Muscle layer of duodenum (tissue), 2 donors: ENCODE measurements around the gene PODXL.

Source experiments
- H3K27ac ChIP-seq: one replicate; pipeline ENCODE4 v1.7.0; 2013; ENCODE audit warnings: mild to moderate bottlenecking, low read length
- H3K27me3 ChIP-seq: one replicate; pipeline ENCODE4 v1.7.0; 2013; ENCODE audit warnings: low read depth, mild to moderate bottlenecking, control low read depth, low read length
- H3K36me3 ChIP-seq, 2 donors: one replicate each; pipeline ENCODE4 v1.7.0; 2013; ENCODE audit warnings: low read length in 2 of 2, control low read depth in 1 of 2, mild to moderate bottlenecking in 1 of 2; ENCODE audit not compliant: insufficient read depth in 2 of 2, control insufficient read depth in 1 of 2
- H3K4me1 ChIP-seq, 2 donors: one replicate each; pipeline ENCODE4 v1.7.0; 2013; ENCODE audit warnings: low read length in 2 of 2, mild to moderate bottlenecking in 2 of 2, control low read depth in 1 of 2, moderate library complexity in 1 of 2; ENCODE audit not compliant: insufficient read depth in 2 of 2, control insufficient read depth in 1 of 2
- H3K4me3 ChIP-seq, 2 donors: one replicate each; pipeline ENCODE4 v1.7.0; 2013; ENCODE audit warnings: low read length in 2 of 2, low read depth in 1 of 2, mild to moderate bottlenecking in 1 of 2
- H3K9me3 ChIP-seq, 2 donors: one replicate each; pipeline ENCODE4 v1.7.0; 2013; ENCODE audit warnings: low read length in 2 of 2, control low read depth in 1 of 2, mild to moderate bottlenecking in 1 of 2; ENCODE audit not compliant: control insufficient read depth in 1 of 2
- donor health status: healthy.

The PODXL gene

GRCh38 chr7:131587315-131587923, 31.0 kb upstream of the PODXL start:
- Histone ChIP-seq H3K4me1 (no peaks in the 10 kb centered on the region), H3K27me3 (no peaks in the 10 kb centered on the region), H3K27ac (no peak overlapping the region)

DNA sequence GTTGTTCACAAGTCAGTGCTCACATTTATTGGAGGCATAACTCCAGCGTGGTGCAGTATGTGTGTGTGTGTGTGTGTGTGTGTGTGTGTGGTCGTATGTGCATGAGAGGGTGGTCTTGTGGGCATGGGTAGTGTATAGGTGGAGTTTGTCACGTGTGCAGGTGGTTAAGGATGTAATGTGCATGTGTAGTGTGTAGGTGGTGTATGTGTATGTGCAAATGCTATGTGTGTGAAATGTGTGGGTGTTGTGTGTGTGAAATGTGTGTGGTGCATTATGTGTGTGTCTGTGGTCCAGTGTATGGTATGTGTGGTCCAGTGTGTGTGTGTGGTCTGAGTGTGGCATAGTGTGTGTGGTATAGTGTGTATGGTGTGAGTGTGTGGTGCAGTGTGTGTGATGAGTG, 30.3 kb upstream of the PODXL start:
- no peaks in the 10 kb centered on the region for H3K36me3 ChIP-seq
- no peaks in the 10 kb centered on the region for H3K9me3 ChIP-seq
- no peaks in the 10 kb centered on the region for H3K27me3 ChIP-seq
- H3K27ac ChIP-seq = no peak overlapping the region
- H3K4me3 ChIP-seq = no peak overlapping the region
- peaks cover 0 to 2% of the 10 kb centered on the region in 2 donors for H3K4me1 ChIP-seq

More at GRCh38 chr7:131587315-131587923, 31.0 kb upstream of the PODXL start:
- Histone ChIP-seq H3K9me3 (no peaks in the 10 kb centered on the region), H3K36me3 (no peaks in the 10 kb centered on the region), H3K4me3 (no peak overlapping the region)

DNA sequence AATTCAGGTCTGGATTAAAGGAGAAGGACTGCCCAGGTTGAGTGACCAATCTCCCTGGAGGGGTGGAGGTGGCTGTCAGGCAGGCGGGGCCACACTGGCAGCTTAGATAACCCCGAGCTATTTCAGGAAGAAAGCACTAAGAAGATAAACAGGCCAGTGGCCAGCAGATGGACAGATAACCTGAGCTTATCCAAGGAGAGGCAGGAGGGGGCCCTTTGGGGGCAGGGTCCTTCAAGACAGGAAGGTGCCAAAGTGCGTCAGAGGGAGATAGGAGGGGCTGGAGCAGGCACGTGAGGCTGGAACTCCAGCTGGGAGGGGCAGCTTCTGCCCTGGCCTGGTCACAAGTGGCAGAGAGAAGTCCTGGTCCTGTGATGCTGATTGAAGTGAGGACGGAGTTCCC, 29.8 kb upstream of the PODXL start:
- H3K27me3 ChIP-seq = no peaks in the 10 kb centered on the region
- H3K4me1 ChIP-seq = peaks cover 0 to 7% of the 10 kb centered on the region in 2 donors

DNA sequence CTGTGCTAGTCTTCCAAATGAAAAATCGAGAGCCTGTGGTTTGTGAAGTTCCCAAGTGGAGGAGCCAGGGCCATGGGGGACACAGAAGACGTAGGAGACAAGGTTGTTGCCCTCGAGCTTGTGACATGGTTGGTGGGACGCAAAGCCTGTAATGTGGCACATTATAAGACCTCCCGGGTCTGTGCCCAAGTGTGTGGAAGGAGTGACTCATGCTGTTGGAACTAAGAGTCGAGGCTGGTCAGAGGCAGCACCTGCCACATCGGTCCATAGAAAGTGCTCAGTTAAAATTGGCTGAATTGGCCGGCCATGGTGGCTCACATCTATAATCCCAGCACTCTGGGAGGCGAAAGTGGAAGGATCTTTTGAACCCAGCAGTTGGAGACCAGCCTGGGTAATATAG, 27.0 kb upstream of the PODXL start:
- H3K4me3 ChIP-seq = no peak overlapping the region
- no peak overlapping the region for H3K27ac ChIP-seq
- H3K4me1 ChIP-seq = peaks cover 0 to 10% of the 10 kb centered on the region in 2 donors
- H3K27me3 ChIP-seq = no peaks in the 10 kb centered on the region
- no peaks in the 10 kb centered on the region for H3K36me3 ChIP-seq
- H3K9me3 ChIP-seq = no peaks in the 10 kb centered on the region

More for the DNA sequence above, 29.8 kb upstream of the PODXL start:
- no peak overlapping the region for H3K4me3 ChIP-seq
- H3K27ac ChIP-seq = no peak overlapping the region
- no peaks in the 10 kb centered on the region for H3K9me3 ChIP-seq
- H3K36me3 ChIP-seq = no peaks in the 10 kb centered on the region

DNA sequence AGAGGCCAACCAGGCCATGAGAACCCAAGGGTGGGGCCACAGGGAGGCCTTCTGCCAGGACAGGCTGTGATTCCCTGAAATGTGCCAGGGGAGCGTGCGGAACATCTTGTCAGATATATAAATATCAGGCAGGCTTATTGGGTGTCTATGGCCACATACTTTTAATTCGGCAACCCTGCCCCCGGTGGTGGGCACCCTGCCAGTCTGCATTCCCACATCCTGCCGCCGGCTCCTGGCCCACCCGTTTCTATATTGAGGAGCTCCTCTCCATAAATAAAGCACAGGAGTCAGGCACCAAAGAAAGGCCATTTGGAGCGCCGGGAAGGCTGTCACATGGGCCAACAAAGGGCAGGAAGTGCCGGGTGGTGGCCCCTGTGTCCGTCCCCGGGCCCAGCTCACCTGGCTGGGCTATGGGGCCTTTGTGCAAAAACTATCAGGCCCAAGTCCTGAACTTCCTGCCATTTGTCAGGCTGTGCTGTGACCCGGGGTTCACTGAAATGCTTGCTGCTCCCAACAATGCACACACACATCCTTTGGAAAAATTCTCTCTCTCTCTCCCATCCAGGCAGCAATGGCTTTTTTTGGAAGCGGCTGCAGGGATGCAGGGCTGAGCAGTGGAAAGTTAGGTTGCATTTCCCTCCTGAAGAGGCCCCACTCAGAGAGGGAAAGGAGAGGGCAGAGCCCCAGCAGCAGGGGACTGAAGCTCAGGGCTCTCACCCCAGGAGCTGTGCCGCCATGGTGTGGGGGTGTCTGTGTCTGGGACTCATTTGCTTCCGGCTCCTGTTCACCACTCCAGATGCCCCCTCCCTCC, 25.0 kb upstream of the PODXL start:
- H3K4me1 ChIP-seq = peaks cover 0 to 10% of the 10 kb centered on the region in 2 donors
- H3K9me3 ChIP-seq = no peaks in the 10 kb centered on the region
- no peaks in the 10 kb centered on the region for H3K36me3 ChIP-seq
- no peak overlapping the region for H3K27ac ChIP-seq
- H3K27me3 ChIP-seq = no peaks in the 10 kb centered on the region
- no peak overlapping the region for H3K4me3 ChIP-seq

DNA sequence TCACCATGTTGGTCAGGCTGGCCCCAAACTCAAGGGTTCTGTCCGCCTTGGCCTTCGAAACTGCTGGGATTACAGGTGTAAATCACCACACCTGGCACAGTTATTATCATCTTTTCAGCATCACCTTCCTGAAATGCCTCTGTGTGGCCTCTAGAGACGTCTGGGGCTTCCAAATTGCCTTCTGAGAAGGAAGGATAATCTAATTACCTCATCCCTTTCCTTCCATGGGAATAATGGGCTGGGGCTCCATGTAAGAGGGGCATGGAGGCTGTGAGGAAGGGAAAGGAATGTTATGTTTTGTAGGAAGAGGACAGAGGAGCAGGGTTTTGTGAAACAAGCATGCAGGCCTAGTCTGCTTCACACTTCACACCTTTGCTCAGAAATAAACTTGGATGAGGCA, 22.2 kb upstream of the PODXL start:
- Histone ChIP-seq H3K27me3 (no peaks in the 10 kb centered on the region), H3K4me1 (peaks cover 0 to 10% of the 10 kb centered on the region in 2 donors), H3K27ac (no peak overlapping the region), H3K9me3 (no peaks in the 10 kb centered on the region), H3K4me3 (no peak overlapping the region), H3K36me3 (no peaks in the 10 kb centered on the region)

- Histone ChIP-seq H3K36me3 (no peaks in the 10 kb centered on the region), H3K9me3 (no peaks in the 10 kb centered on the region), H3K27me3 (no peaks in the 10 kb centered on the region), H3K4me3 (no peak overlapping the region), H3K4me1 (no peaks in the 10 kb centered on the region), H3K27ac (no peak overlapping the region)
Observed at GRCh38 chr7:131574741-131575140, 18.3 kb upstream of the PODXL start.

DNA sequence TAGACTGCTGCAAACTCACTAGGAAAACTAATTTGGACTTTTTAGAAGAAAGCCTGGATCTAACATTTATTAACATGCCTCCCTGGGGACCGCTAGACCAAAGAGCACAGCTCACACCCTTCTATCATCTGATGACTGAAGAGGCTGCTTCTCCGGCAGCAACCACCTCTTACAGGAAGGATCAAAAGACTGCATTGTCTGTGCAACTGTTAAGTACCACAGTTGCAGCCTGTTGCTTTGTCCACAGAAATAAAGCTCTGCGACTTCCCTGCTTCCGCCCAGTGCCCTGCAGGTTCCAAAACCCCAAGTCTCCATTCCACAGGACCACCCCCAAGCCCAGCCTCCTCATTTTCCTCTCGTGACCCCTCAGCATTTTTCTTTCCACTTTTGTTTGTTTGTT, 14.0 kb upstream of the PODXL start:
- Histone ChIP-seq H3K9me3 (no peaks in the 10 kb centered on the region), H3K4me3 (no peak overlapping the region), H3K4me1 (no peaks in the 10 kb centered on the region), H3K27me3 (no peaks in the 10 kb centered on the region), H3K36me3 (no peaks in the 10 kb centered on the region), H3K27ac (no peak overlapping the region)

- H3K27me3 ChIP-seq = no peaks in the 10 kb centered on the region
- H3K36me3 ChIP-seq = no peaks in the 10 kb centered on the region
- no peaks in the 10 kb centered on the region for H3K4me1 ChIP-seq
- H3K4me3 ChIP-seq = no peak overlapping the region
- H3K27ac ChIP-seq = no peak overlapping the region
- H3K9me3 ChIP-seq = no peaks in the 10 kb centered on the region
Observed at GRCh38 chr7:131568970-131569369, 12.5 kb upstream of the PODXL start.

GRCh38 chr7:131568510-131568909, 12.1 kb upstream of the PODXL start:
- Histone ChIP-seq H3K36me3 (no peaks in the 10 kb centered on the region), H3K27me3 (no peaks in the 10 kb centered on the region), H3K4me3 (no peak overlapping the region), H3K4me1 (no peaks in the 10 kb centered on the region), H3K27ac (no peak overlapping the region), H3K9me3 (no peaks in the 10 kb centered on the region)

- H3K27ac ChIP-seq = no peak overlapping the region
Observed at GRCh38 chr7:131564640-131565039, 8.2 kb upstream of the PODXL start.

More at GRCh38 chr7:131564640-131565039, 8.2 kb upstream of the PODXL start:
- Histone ChIP-seq H3K27me3 (no peaks in the 10 kb centered on the region), H3K4me3 (no peak overlapping the region), H3K36me3 (no peaks in the 10 kb centered on the region), H3K4me1 (no peaks in the 10 kb centered on the region), H3K9me3 (no peaks in the 10 kb centered on the region)
